H1 (cell line): Measurements from ENCODE around the gene SLC39A10. TPM values are rescaled to one million over a fixed set of nuclear protein-coding genes. Genes with fewer than 3 reads are reported as not detected.

ENCODE experiments used
- CTCF ChIA-PET: fragments of 300-600 bp; sonication (Branson Sonifier 250); formaldehyde crosslinking; loops from one replicate; lab custom pipeline; 2021; ENCODE audit not compliant: partially characterized antibody; lab: Charles Lee
- POLR2A ChIA-PET: fragments of 300-600 bp; sonication (Branson Sonifier 250); formaldehyde crosslinking; loops from one replicate; lab custom pipeline; 2021; ENCODE audit warnings: inconsistent platforms; ENCODE audit not compliant: partially characterized antibody; lab: Charles Lee
- DNase-seq, 2 experiments: peaks; one replicate each; pipeline versions ENCODE4 v3.0.0 to v3.0.0-alpha.2; 2010 to 2022; ENCODE audit warnings: low spot score in 2 of 2, low read depth in 1 of 2, mixed read lengths in 1 of 2
- FAIRE-seq: peaks from 2 replicates; lab custom pipeline; 2011; peaks lifted over from hg19 to GRCh38; lab: Jason Lieb, UNC
- H2AFZ ChIP-seq: 2 replicates; pipeline ENCODE4 v1.8.1; 2012; ENCODE audit warnings: low read length, inconsistent platforms
- H2AK5ac ChIP-seq: 2 replicates; pipeline ENCODE4 v1.6.1; 2013; ENCODE audit warnings: low read depth, low read length
- H2BK120ac ChIP-seq: replicated peaks from 2 replicates; pipeline ENCODE3; 2013; ENCODE audit warnings: low read depth, low read length, inconsistent platforms
- H2BK12ac ChIP-seq: 2 replicates; pipeline ENCODE4 v1.6.1; 2013; ENCODE audit warnings: low read depth, low read length
- H2BK15ac ChIP-seq: 2 replicates; pipeline ENCODE4 v1.6.1; 2013; ENCODE audit warnings: low read length
- H2BK20ac ChIP-seq: 2 replicates; pipeline ENCODE4 v1.6.1; 2013; ENCODE audit warnings: low read length
- H2BK5ac ChIP-seq: 2 replicates; pipeline ENCODE4 v1.6.1; 2013; ENCODE audit warnings: low read depth, low read length
- H3K14ac ChIP-seq: 2 replicates; pipeline ENCODE4 v1.6.1; 2013; ENCODE audit warnings: inconsistent platforms; ENCODE audit not compliant: insufficient read length
- H3K18ac ChIP-seq: 2 replicates; pipeline ENCODE4 v1.6.1; 2013; ENCODE audit warnings: low read length; ENCODE audit errors: extremely low read depth
- H3K23ac ChIP-seq: 2 replicates; pipeline ENCODE4 v1.6.1; 2013; ENCODE audit warnings: inconsistent platforms; ENCODE audit not compliant: insufficient read length
- H3K23me2 ChIP-seq: 2 replicates; pipeline ENCODE4 v1.6.1; 2013; ENCODE audit warnings: low read depth, low read length
- H3K27ac ChIP-seq: 2 replicates; pipeline ENCODE4 v1.6.1; 2011; ENCODE audit warnings: low read depth, low read length, inconsistent platforms
- H3K27me3 ChIP-seq, 4 experiments: replicated peaks in 1 of 4; 1 replicate in 1 of 4; 2 replicates in 3 of 4; pipeline versions ENCODE4 v1.6.1 to v1.8.1; 2011 to 2013; ENCODE audit warnings: low read length in 3 of 4, mild to moderate bottlenecking in 3 of 4, inconsistent platforms in 2 of 4, mixed read lengths in 2 of 4, moderate library complexity in 1 of 4; ENCODE audit not compliant: control insufficient read depth in 3 of 4, insufficient read depth in 3 of 4; ENCODE audit errors: extremely low read depth in 1 of 4
- H3K36me3 ChIP-seq, 4 experiments: 2 replicates each; pipeline versions ENCODE4 v1.6.1 to v1.8.1; 2011 to 2013; ENCODE audit warnings: mild to moderate bottlenecking in 4 of 4, low read length in 3 of 4, moderate library complexity in 2 of 4, control low read depth in 1 of 4, inconsistent platforms in 1 of 4; ENCODE audit not compliant: insufficient read depth in 4 of 4, control insufficient read depth in 2 of 4
- H3K4ac ChIP-seq: replicated peaks from 2 replicates; pipeline ENCODE3; 2013; ENCODE audit warnings: low read length, low read depth, mixed read lengths, inconsistent platforms; ENCODE audit not compliant: insufficient read length
- H3K4me1 ChIP-seq, 4 experiments: replicated peaks in 1 of 4; 1 replicate in 1 of 4; 2 replicates in 3 of 4; pipeline versions ENCODE4 v1.6.1 to v1.8.1; 2011 to 2013; ENCODE audit warnings: low read length in 3 of 4, inconsistent platforms in 2 of 4, mixed read lengths in 1 of 4; ENCODE audit not compliant: insufficient read depth in 4 of 4, control insufficient read depth in 3 of 4
- H3K4me2 ChIP-seq, 2 experiments: 2 replicates each; pipeline versions ENCODE4 v1.6.1 to v1.8.1; 2011 to 2013; ENCODE audit warnings: low read depth in 2 of 2, low read length in 2 of 2, control low read depth in 1 of 2, inconsistent platforms in 1 of 2, mild to moderate bottlenecking in 1 of 2; ENCODE audit not compliant: insufficient read depth in 1 of 2
- H3K4me3 ChIP-seq, 4 experiments: fragments of 200-600, 300-600 bp in 1 of 4; sonication (generic), shearing (Covaris generic), sonication (Bioruptor Twin) in 1 of 4; 2 replicates each; pipeline versions ENCODE4 v1.5.1 to v1.8.1; 2011 to 2016; ENCODE audit warnings: low read length in 4 of 4, low read depth in 3 of 4, control low read depth in 2 of 4, inconsistent platforms in 2 of 4, mild to moderate bottlenecking in 2 of 4, mixed read lengths in 1 of 4, moderate library complexity in 1 of 4; ENCODE audit not compliant: insufficient read depth in 2 of 4; ENCODE audit errors: extremely low read depth in 1 of 4
- H3K56ac ChIP-seq: replicated peaks from 2 replicates; pipeline ENCODE3; 2013; ENCODE audit warnings: low read depth, mild to moderate bottlenecking, mixed read lengths, low read length, inconsistent platforms; ENCODE audit not compliant: insufficient read length
- H3K79me1 ChIP-seq: 2 replicates; pipeline ENCODE4 v1.6.1; 2013; ENCODE audit warnings: low read depth, low read length, control low read depth
- H3K79me2 ChIP-seq, 2 experiments: 2 replicates each; pipeline versions ENCODE4 v1.6.1 to v1.8.1; 2012 to 2013; ENCODE audit warnings: low read length in 2 of 2, mild to moderate bottlenecking in 2 of 2, inconsistent platforms in 1 of 2; ENCODE audit not compliant: insufficient read depth in 2 of 2, control insufficient read depth in 1 of 2
- H3K9ac ChIP-seq, 4 experiments: replicated peaks in 1 of 4; 1 replicate in 1 of 4; 2 replicates in 3 of 4; pipeline versions ENCODE4 v1.6.1 to v1.8.1; 2011 to 2013; ENCODE audit warnings: low read depth in 3 of 4, low read length in 3 of 4, control low read depth in 2 of 4, mild to moderate bottlenecking in 2 of 4, moderate library complexity in 2 of 4, inconsistent platforms in 1 of 4; ENCODE audit errors: extremely low read depth in 1 of 4
- H3K9me3 ChIP-seq, 2 experiments: 2 replicates each; pipeline versions ENCODE4 v1.6.1 to v1.8.1; 2012 to 2013; ENCODE audit warnings: mild to moderate bottlenecking in 2 of 2, moderate library complexity in 2 of 2, control low read depth in 1 of 2, inconsistent platforms in 1 of 2, low read depth in 1 of 2, low read length in 1 of 2, mixed read lengths in 1 of 2; ENCODE audit not compliant: insufficient read depth in 2 of 2
- H4K20me1 ChIP-seq, 2 experiments: replicated peaks in 1 of 2; 2 replicates each; pipeline versions ENCODE3 to v1.8.1; 2011 to 2013; ENCODE audit warnings: inconsistent platforms in 2 of 2, low read length in 2 of 2, mild to moderate bottlenecking in 1 of 2; ENCODE audit not compliant: insufficient read depth in 2 of 2, control insufficient read depth in 1 of 2
- H4K5ac ChIP-seq: 2 replicates; pipeline ENCODE4 v1.6.1; 2013; ENCODE audit warnings: low read length, low read depth, mixed read lengths, inconsistent platforms; ENCODE audit not compliant: insufficient read length
- H4K8ac ChIP-seq: 2 replicates; pipeline ENCODE4 v1.8.0; 2013; ENCODE audit warnings: mild to moderate bottlenecking, moderate library complexity, low read length, inconsistent platforms; ENCODE audit not compliant: insufficient read depth; ENCODE audit errors: extremely low read depth
- H4K91ac ChIP-seq: replicated peaks from 2 replicates; pipeline ENCODE3; 2013; ENCODE audit warnings: low read length, mixed read lengths, inconsistent platforms; ENCODE audit not compliant: insufficient read length
- CTBP2 ChIP-seq: IDR thresholded peaks from 2 replicates; pipeline ENCODE4 v1.7.0; 2011; ENCODE audit warnings: borderline replicate concordance, mild to moderate bottlenecking, moderate library complexity, mixed read lengths, low read length; ENCODE audit not compliant: insufficient read depth, insufficient read length
- KDM4A ChIP-seq: IDR thresholded peaks from one replicate; pipeline ENCODE4 v1.7.1; 2012; ENCODE audit warnings: low read depth, mild to moderate bottlenecking, moderate library complexity, low read length, inconsistent platforms; ENCODE audit not compliant: severe bottlenecking
- MAFK ChIP-seq: IDR thresholded peaks from 2 replicates; pipeline ENCODE4 v1.6.1; 2012; ENCODE audit warnings: low read depth, mild to moderate bottlenecking, improper control_type of control experiment, low read length
- NANOG ChIP-seq: IDR thresholded peaks from 2 replicates; pipeline ENCODE4 v1.6.1; 2011; ENCODE audit warnings: low read length, low read depth, mild to moderate bottlenecking, inconsistent platforms; ENCODE audit not compliant: insufficient read depth, poor library complexity, severe bottlenecking
- SP4 ChIP-seq: IDR thresholded peaks from 2 replicates; pipeline ENCODE4 v1.6.1; 2012; ENCODE audit warnings: low read length, inconsistent platforms
- SUZ12 ChIP-seq: fragments of 200-600 bp; sonication (generic); IDR thresholded peaks from 2 replicates; pipeline ENCODE4 v1.6.1; 2012; ENCODE audit warnings: mild to moderate bottlenecking, inconsistent platforms, low read length, moderate library complexity, mixed read lengths
- ZNF274 ChIP-seq: IDR thresholded peaks from 2 replicates; pipeline ENCODE4 v1.7.0; 2012; ENCODE audit warnings: low read length, borderline replicate concordance; ENCODE audit errors: extremely low read depth
- polyA plus RNA-seq, 7 experiments: library from polyadenylated mRNA; depleted of rRNA in 3 of 7; stranded (reverse) in 5 of 7; unstranded in 2 of 7; fragments of >200 nt in 5 of 7; fragments of 200-250 nt in 2 of 7; gene quantifications; 1 replicate in 5 of 7; 2 replicates in 1 of 7; 4 replicates in 1 of 7; pipeline versions ENCODE4 v1.2.1 to v1.2.3, GENCODE V29; 2011 to 2013; ENCODE audit warnings: missing spikeins in 2 of 7, mixed read lengths in 2 of 7
- total RNA-seq: library from RNA; stranded (reverse); fragmentation: NEBNext Ultra II Directional; extraction: Animal tissue kit (Norgen Biotek cat#: 25700); gene quantifications from 2 replicates; pipeline ENCODE4 v1.2.1, GENCODE V29; 2021

SLC39A10 gene
- total and polyA plus RNA-seq, 2 of the 8 experiments (the other 6 are each of a cell fraction or from before 2014, with no cell fraction given) = 68.1 to 234 TPM

GRCh38 chr2:195711478-195711877 is 54.5 kb downstream of the SLC39A10 start:
- H3K4ac ChIP-seq = no peak overlapping the region
- no peaks in the 10 kb centered on the region for H3K27me3 ChIP-seq
- no peak for DNase-seq
- TF ChIP-seq CTBP2 (no peak), KDM4A (no peak), ZNF274 (no peak), MAFK (no peak), SP4 (no peak), SUZ12 (no peak), NANOG (no peak)
- H2BK12ac ChIP-seq = no peak overlapping the region
- H4K5ac ChIP-seq = no peak overlapping the region
- H3K18ac ChIP-seq = no peak overlapping the region
- H3K23me2 ChIP-seq = no peaks in the 10 kb centered on the region
- H2BK120ac ChIP-seq = no peak overlapping the region
- peaks cover 1 to 2% of the 10 kb centered on the region in 2 experiments for H4K20me1 ChIP-seq
- no peak overlapping the region for H3K9ac ChIP-seq
- H2AFZ ChIP-seq = no peak overlapping the region
- no peak overlapping the region for H3K56ac ChIP-seq
- H2BK5ac ChIP-seq = no peak overlapping the region
- no peak overlapping the region for H3K4me2 ChIP-seq
- no peak overlapping the region for H4K8ac ChIP-seq
- no peak overlapping the region for H2BK15ac ChIP-seq
- no peak overlapping the region for H3K27ac ChIP-seq
- POLR2A ChIA-PET = no interaction called here
- peaks cover 4 to 51% (median 12%) of the 10 kb centered on the region in 4 experiments for H3K36me3 ChIP-seq
- H3K79me2 ChIP-seq = peaks cover 0 to 7% of the 10 kb centered on the region in 2 experiments; a peak in 2 of 4 replicates
- H2BK20ac ChIP-seq = no peak overlapping the region
- no peak overlapping the region for H3K14ac ChIP-seq
- H3K23ac ChIP-seq = no peak overlapping the region
- H2AK5ac ChIP-seq = no peak overlapping the region
- no peak overlapping the region for H4K91ac ChIP-seq
- no peaks in the 10 kb centered on the region for H3K9me3 ChIP-seq
- CTCF ChIA-PET = interaction anchor here (1.3 kb wide), 1 partner anchor 357 kb away, joined by 4 read pairs; the partner anchor contains the start of gene DNAH7
- no peak overlapping the region for H3K4me3 ChIP-seq
- no peaks in the 10 kb centered on the region for H3K79me1 ChIP-seq
- no peak for FAIRE-seq
- no peaks in the 10 kb centered on the region for H3K4me1 ChIP-seq
